ENCODE data around the gene ZAR1L.
"Not testable (repeated sequence)": the region's sequence is repeated elsewhere in the genome, so short reads cannot be mapped to it uniquely, and the experiment has no call there.

Gene ZAR1L, protein sequence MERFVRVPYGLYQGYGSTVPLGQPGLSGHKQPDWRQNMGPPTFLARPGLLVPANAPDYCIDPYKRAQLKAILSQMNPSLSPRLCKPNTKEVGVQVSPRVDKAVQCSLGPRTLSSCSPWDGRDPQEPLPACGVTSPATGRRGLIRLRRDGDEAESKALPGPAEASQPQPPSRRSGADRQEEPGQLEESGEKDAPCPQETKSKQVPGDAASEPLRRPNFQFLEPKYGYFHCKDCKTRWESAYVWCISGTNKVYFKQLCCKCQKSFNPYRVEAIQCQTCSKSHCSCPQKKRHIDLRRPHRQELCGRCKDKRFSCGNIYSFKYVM

DNA sequence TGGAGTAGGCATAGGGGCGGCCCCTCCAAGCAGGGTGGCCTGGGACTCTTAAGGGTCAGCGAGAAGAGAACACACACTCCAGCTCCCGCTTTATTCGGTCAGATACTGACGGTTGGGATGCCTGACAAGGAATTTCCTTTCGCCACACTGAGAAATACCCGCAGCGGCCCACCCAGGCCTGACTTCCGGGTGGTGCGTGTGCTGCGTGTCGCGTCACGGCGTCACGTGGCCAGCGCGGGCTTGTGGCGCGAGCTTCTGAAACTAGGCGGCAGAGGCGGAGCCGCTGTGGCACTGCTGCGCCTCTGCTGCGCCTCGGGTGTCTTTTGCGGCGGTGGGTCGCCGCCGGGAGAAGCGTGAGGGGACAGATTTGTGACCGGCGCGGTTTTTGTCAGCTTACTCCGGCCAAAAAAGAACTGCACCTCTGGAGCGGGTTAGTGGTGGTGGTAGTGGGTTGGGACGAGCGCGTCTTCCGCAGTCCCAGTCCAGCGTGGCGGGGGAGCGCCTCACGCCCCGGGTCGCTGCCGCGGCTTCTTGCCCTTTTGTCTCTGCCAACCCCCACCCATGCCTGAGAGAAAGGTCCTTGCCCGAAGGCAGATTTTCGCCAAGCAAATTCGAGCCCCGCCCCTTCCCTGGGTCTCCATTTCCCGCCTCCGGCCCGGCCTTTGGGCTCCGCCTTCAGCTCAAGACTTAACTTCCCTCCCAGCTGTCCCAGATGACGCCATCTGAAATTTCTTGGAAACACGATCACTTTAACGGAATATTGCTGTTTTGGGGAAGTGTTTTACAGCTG, at the start of gene ZAR1L, which contains the start of gene BRCA2:
ZAR1L (minus strand) TSS at position 126 of the 790 bp plus-strand sequence. CDS start 3,438 bp downstream, outside the sequence.
BRCA2 (plus strand) TSS at position 271 of the 790 bp plus-strand sequence. CDS start 953 bp downstream, outside the sequence.
- DNase-seq (ENCODE audit: low read depth), result peak; percentile 81

DNA sequence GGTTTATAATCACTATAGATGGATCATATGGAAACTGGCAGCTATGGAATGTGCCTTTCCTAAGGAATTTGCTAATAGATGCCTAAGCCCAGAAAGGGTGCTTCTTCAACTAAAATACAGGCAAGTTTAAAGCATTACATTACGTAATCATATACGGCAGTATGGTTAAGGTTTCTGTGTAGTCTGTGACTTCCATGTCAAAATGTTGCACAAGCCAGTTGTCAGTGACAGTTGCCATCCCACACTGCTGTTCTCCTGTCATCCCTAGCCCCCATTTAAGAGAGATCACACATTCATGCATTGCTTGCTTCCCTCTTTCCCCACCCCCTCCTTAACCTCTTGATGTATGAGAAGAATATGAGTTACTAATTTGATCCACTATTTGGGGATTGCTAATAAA, 47.4 kb upstream of the ZAR1L start:
- DNase-seq (ENCODE audit: low read depth), result no peak

DNA sequence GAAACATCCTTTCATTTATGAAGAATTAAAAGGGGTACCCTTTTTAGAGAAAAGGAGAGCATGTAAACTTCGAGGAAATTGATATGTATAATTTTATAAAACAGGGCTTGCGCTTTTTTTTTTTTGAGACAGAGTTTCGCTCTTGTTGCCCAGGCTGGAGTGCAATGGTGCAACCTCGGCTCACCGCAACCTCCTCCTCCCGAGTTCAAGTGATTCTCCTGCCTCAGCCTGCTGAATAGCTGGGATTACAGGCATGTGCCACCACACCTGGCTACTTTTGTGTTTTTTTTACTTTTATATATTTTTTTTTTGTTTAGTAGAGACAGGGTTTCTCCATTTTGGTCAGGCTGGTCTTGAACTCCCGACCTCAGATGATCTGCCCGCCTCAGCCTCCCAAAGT, 40.8 kb upstream of the ZAR1L start:
- DNase-seq (ENCODE audit: low read depth), result not testable (repeated sequence)

DNA sequence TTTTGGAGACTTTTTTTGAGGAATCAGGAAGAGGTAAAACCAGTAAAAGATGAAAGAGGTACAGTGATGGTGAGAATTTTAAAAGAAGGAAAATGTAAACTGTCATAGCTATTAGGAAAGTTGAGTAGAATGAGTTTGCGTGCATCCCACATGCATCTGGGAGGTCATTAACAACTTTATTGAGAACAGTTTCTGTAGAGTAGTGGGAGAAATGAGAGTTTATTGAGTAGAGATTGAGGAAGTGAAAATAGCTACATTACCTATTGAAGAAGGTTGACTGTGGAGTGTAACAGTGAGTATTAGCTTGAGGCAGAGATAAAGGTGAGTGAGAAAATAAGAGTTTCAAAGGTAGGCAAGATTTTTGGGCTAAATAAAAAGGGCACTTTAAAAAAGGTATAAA, 38.9 kb upstream of the ZAR1L start:
- DNase-seq (ENCODE audit: low read depth), result no peak

DNA sequence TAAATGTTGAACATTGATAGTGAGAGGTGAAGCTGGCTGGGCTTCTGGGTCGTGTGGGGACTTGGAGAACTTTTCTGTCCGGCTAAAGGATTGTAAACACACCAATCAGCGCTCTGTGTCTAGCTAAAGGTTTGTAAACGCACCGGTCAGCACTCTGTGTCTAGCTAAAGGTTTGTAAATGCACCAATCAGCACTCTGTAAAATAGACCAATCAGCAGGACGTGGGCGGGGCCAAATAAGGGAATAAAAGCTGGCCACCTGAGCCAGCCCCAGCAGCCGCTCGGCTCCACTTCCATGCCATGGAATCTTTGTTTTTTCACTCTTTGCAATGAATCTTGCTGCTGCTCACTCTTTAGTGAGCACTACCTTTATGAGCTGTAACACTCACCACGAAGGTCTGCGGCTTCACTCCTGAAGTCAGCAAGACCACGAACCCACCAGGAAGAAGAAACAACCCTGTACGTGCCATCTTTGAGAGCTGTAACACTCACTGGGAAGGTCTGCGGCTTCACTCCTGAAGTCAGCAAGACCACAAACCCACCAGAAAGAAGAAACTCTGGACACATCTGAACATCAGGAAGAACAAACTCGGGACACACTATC, 35.8 kb upstream of the ZAR1L start:
- DNase-seq (ENCODE audit: low read depth), result not testable (repeated sequence)

DNA sequence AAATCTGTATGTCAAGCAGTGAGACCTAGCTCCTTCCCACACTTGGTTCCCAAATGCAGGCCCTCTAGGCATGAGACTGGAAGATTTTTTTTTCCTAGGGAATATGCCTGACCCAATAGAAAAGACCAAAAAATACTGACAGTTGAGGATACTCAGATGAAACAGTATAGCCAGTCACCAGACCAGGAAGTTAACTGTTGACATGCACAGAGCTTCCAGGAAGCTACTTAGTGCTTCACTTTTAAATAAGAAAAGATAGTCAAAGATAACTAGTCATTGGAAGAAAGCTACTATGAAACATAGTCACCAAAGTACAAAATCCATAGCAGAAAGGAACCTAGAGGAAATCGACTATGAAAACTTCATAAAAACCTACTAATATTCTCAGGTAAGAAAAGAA, 32.5 kb upstream of the ZAR1L start:
- DNase-seq (ENCODE audit: low read depth), result no peak

DNA sequence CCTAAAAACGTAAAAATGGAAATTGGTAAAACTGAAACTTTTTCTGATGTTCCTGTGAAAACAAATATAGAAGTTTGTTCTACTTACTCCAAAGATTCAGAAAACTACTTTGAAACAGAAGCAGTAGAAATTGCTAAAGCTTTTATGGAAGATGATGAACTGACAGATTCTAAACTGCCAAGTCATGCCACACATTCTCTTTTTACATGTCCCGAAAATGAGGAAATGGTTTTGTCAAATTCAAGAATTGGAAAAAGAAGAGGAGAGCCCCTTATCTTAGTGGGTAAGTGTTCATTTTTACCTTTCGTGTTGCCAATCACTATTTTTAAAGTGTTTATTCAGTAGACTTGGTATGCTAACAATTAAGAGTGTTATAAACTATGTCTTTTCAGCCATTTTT, 25.8 kb upstream of the ZAR1L start:
- DNase-seq (ENCODE audit: low read depth), result no peak

DNA sequence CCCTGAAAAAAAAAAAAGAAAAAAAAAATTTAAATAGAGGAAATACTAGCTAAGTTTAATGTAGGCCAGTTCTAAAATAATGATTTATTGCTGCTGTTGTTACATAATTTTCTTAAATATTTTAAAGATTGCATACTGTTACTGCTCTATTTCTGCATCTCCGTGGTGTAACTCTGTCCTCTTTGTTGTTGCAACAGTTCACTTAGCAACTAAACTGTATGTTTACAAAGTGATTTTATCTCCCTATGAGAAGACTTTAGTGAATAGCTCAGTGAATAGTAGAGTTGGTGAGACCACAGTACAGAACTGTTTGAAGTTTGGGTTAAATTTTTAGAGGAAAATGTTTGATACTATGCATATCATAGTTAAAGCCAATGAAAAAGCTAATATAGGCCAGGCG, 19.5 kb upstream of the ZAR1L start:
- DNase-seq (ENCODE audit: low read depth), result no peak

DNA sequence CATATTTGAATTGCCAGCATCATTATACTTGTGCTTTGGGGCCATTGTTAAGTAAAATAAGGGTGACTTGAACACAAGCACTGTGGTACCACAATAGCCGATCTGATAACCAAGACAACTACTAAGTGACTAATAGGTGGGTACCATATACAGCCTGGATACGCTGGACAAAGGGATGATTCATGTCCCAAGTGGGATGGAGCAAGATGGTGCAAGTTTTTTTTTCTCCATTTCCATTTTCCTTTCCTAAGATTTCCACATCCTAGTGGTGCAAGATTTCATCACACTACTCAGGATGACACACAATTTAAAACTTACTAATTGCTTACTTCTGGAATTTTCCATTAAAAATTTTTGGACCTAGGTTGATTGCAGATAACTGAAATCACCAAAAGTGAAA, 15.3 kb upstream of the ZAR1L start:
- DNase-seq (ENCODE audit: low read depth), result no peak

DNA sequence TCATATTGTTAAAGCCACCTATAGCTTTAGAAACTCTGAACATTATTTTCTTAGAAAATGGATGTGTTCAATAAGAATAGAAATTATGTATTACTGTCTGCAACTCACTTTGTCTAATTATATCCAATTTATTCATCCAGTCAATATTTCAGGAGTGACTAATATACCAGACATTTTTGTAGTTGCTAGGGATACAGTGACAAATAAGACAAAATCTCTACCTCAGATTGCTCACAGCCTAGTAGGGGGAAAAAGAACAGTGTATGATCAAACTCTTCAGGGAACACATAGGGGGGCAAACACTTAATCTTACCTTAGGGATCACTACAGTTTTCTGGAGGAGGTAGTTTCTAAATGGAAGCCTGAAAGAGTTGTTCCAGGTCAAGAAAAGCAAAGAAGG, 8.7 kb upstream of the ZAR1L start:
- DNase-seq (ENCODE audit: low read depth), result no peak

DNA sequence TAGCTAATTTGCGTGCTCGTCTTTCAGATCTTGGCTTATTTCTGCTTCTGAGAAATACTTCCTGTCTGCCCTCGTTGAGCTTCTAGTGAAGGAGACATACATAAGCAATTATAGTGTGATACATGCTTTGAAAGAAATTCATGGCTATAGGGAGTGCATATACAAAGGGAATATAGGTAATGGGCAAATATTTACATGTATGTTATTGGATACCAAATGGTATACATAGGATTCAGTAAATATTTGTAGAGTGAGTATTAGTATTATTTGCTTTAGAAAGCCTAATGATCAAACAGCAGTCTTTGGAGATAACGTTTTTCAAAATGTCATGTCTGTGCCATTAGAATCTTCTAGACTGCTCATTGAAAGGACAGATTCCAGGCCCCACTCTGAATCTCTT, 5.4 kb upstream of the ZAR1L start:
- no peak for DNase-seq (ENCODE audit: low read depth)

DNA sequence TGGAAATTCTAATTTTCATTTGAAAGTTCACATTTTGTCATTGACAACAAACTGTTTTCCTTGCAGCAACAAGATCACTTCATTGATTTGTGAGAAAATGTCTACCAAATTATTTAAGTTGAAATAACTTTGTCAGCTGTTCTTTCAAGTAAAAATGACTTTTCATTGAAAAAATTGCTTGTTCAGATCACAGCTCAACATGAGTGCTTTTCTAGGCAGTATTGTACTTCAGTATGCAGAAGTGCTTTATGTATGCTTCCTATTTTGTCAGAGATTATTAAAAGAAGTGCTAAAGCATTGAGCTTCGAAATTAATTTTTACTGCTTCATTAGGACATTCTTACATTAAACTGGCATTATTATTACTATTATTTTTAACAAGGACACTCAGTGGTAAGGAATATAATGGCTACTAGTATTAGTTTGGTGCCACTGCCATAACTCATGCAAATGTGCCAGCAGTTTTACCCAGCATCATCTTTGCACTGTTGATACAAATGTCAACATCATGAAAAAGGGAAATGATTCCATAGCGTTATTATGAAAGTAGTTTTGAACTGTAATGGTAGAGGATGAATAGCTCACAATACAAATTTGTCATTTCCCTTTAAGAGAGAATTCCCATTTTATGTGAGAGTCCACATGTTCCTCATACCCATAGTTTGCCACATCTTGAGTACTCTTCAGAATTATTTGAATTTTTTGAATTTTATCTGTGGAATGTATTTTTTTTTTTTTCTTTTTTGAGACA, 2.7 kb upstream of the ZAR1L start:
- DNase-seq (ENCODE audit: low read depth), result no peak

DNA sequence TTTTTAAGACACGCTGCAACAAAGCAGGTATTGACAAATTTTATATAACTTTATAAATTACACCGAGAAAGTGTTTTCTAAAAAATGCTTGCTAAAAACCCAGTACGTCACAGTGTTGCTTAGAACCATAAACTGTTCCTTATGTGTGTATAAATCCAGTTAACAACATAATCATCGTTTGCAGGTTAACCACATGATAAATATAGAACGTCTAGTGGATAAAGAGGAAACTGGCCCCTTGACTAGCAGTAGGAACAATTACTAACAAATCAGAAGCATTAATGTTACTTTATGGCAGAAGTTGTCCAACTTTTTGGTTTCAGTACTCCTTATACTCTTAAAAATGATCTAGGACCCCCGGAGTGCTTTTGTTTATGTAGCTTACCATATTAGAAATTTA, 1.3 kb upstream of the ZAR1L start:
- no peak for DNase-seq (ENCODE audit: low read depth)

DNA sequence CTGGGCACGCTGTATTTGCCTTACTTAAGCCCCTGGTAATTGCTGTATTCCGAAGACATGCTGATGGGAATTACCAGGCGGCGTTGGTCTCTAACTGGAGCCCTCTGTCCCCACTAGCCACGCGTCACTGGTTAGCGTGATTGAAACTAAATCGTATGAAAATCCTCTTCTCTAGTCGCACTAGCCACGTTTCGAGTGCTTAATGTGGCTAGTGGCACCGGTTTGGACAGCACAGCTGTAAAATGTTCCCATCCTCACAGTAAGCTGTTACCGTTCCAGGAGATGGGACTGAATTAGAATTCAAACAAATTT, 821 bp upstream of the ZAR1L start:
- no peak for DNase-seq (ENCODE audit: low read depth)

DNA sequence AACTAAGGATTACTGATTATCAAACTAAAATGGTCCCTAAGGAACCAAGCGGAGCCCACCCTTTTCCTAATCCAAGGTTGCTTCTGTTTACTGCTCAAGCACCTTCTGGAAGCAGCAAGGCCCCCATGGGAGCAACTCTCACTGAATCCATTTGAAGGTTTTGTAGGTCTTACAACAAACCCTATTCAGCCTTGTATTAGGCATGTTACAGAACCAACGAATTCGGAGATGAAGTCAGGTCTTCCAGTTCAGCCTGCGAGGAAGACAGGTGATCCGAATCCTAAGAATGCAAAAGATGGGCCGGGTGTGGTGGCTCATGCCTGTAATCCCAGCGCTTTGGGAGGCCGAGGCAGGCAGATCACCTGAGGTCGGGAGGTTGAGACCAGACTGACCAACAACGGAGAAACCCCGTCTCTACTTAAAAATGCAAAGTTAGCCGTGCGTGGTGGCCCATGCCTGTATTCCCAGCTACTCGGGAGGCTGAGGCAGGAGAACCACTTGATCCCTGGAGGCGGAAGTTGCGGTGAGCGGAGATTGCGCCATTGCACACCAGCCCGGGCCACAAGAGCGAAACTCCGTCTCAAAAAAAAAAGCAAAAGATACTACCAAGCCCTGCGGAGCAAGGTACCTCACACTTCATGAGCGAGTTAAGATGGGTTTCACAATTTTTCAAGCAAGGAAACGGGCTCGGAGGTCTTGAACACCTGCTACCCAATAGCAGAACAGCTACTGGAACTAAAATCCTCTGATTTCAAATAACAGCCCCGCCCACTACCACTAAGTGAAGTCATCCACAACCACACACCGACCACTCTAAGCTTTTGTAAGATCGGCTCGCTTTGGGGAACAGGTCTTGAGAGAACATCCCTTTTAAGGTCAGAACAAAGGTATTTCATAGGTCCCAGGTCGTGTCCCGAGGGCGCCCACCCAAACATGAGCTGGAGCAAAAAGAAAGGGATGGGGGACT, 609 bp downstream of the ZAR1L start:
- DNase-seq (ENCODE audit: low read depth), result peak; percentile 49

DNA sequence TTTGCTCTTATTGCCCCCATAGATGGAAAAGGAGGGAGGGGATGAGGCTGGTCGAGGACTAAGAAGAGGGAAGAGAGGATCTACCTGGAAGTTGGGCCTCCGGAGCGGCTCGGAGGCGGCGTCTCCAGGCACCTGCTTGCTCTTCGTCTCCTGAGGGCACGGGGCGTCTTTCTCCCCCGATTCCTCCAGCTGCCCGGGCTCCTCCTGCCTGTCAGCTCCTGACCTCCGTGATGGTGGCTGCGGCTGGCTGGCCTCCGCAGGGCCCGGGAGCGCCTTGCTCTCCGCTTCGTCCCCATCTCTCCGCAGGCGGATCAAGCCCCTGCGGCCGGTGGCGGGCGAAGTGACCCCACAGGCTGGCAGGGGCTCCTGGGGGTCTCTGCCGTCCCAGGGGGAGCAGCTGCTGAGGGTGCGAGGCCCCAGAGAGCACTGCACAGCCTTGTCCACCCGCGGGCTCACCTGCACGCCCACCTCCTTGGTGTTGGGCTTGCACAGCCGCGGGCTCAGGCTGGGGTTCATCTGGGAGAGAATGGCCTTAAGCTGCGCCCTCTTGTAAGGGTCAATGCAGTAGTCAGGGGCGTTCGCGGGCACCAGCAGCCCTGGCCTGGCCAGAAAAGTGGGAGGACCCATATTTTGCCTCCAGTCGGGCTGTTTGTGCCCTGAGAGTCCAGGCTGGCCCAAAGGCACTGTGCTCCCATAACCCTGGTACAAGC, 3.8 kb downstream of the ZAR1L start:
- DNase-seq (ENCODE audit: low read depth), result no peak

DNA sequence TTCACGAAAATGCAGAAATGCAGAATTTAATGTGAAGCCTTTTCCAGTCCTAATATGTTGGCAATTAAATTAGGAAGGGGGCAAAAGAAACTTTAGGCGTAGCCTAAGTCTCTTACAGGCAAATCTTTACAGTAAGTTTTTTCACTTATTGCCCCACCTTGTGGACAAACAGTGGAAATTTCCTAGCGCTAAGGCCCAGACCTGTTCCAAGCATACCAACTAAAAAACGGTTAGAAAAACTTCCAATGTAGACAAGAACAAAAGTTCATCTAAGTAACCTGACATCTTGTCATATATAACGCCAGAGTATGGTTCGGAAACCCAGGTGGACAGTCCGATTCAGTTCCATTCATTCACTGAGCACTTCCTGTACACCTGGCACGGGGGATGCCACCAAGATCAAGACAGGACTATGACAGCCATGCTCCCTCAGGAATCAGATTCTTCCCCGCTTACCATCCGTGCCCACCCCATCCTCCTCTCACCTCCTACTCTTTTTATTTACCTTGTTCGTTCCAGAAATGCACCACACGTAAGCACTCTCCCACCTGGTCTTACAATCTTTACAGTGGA, 4.9 kb downstream of the ZAR1L start:
- no peak for DNase-seq (ENCODE audit: low read depth)

DNA sequence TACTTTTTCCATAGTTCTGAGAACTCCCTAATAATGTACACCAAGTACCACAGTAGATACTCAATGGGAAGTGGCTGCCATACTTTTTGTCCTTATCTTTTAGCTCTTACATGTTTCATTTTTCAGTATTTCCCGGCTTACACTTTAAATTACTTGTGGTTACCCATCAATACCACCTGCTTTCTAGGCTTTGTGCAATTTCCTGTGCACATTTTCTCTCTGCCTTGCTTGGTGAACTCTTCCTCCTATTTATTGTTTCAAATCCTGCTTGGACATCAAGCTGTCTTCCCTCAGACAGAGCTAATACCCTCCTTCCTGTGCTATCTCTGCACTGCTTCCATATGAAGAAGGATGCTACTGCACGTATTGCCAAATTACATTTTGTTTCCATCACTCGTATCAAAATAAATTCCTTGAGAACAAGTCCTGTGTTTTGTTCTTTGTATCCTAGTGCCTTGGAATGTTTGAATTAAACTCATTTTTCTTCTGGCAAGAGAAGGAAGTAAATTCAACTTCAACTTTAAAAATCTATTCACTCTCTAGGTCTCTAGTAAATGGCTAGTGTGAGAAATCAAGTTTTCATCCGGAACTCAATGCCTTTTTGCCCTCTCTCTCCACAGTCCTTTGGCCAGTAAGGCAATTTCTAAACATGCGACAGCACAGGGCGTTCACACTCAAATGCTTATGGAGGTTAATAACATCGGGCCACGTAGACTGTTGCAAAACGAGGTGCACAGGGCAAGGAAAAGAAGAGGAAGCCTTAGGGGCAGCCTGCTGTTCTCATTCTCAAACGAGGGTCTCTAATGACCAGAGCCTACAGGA, 5.6 kb downstream of the ZAR1L start:
- no peak for DNase-seq (ENCODE audit: low read depth)

DNA sequence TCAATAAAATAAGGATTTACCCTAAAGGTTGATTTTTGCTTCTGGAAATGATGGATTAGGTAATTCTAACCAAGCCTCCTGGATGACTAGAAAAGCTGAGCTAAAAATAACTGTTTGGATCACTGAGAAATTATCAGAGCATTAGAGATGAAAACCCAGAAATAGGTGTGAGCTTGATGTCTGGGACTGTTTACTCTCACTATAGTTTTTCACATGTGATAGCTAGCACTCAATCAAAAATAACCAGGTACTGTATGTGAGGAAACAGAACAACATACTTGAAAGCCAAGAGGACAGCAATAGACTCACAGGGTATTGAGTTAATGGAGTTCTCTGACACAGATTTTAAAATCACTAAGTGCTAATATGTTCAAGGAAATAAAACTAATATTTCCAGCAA, 9.5 kb downstream of the ZAR1L start:
- DNase-seq (ENCODE audit: low read depth), result no peak
